B cell (primary cell): Measurements from ENCODE around the gene GOLGA6B. TPM values are rescaled to one million over a fixed set of nuclear protein-coding genes. Genes with fewer than 3 reads are reported as not detected.
"Not testable (repeated sequence)": the region's sequence is repeated elsewhere in the genome, so short reads cannot be mapped to it uniquely, and the experiment has no call there.

Experiments used
- ATAC-seq: fragments of 200-7000 bp; cut with Tn5 transposase; one replicate; pipeline ENCODE4 v1.10.0; 2021; ENCODE audit warnings: low read depth, mild to moderate bottlenecking, moderate number of reproducible peaks, moderate library complexity
- CTCF ChIA-PET: fragments of 350-600 bp; sonication (Branson Sonifier 250); formaldehyde crosslinking; loops from one replicate; lab custom pipeline; 2021; ENCODE audit warnings: antibody characterized with exemption, inconsistent platforms; lab: Charles Lee
- POLR2A ChIA-PET: fragments of 350-600 bp; sonication (Branson Sonifier 250); formaldehyde crosslinking; loops from one replicate; lab custom pipeline; 2021; ENCODE audit warnings: antibody characterized with exemption; lab: Charles Lee
- DNase-seq: peaks from one replicate; pipeline ENCODE4 v3.0.0; 2013
- H2AFZ ChIP-seq: 2 replicates; pipeline ENCODE4 v1.6.1; 2012; ENCODE audit warnings: mild to moderate bottlenecking, low read depth, low read length; ENCODE audit not compliant: insufficient read depth, poor library complexity, severe bottlenecking
- H3K27ac ChIP-seq, 2 donors: 1 replicate in 1 of 2; 2 replicates in 1 of 2; pipeline ENCODE4 v1.5.1; 2012 to 2013; ENCODE audit warnings: low read length in 2 of 2, mild to moderate bottlenecking in 2 of 2, moderate library complexity in 1 of 2
- H3K27me3 ChIP-seq, 4 experiments: fragments of 200-600 bp in 1 of 4; sonication (generic) in 1 of 4; replicated peaks in 1 of 4; 1 replicate in 2 of 4; 2 replicates in 2 of 4; pipeline versions ENCODE4 v1.6.1 to v1.7.0; 2013 to 2016; ENCODE audit warnings: low read length in 3 of 4, mild to moderate bottlenecking in 2 of 4, mixed read lengths in 1 of 4, moderate library complexity in 1 of 4; ENCODE audit not compliant: insufficient read depth in 4 of 4, control insufficient read depth in 3 of 4; ENCODE audit errors: control extremely low read depth in 1 of 4
- H3K36me3 ChIP-seq, 2 experiments: replicated peaks in 1 of 2; 1 replicate in 1 of 2; 2 replicates in 1 of 2; pipeline versions ENCODE4 v1.6.1 to v1.7.1; 2013; ENCODE audit warnings: low read length in 1 of 2; ENCODE audit not compliant: insufficient read depth in 2 of 2, control insufficient read depth in 1 of 2; ENCODE audit errors: control extremely low read depth in 1 of 2, extremely low read depth in 1 of 2
- H3K4me1 ChIP-seq, 2 donors: fragments of 200-600 bp in 1 of 2; sonication (generic) in 1 of 2; 1 replicate in 1 of 2; 2 replicates in 1 of 2; pipeline versions ENCODE4 v1.5.1 to v1.6.1; 2013 to 2017; ENCODE audit warnings: low read length in 2 of 2; ENCODE audit not compliant: control insufficient read depth in 2 of 2, insufficient read depth in 2 of 2
- H3K4me2 ChIP-seq: replicated peaks from 2 replicates; pipeline ENCODE3; 2012; ENCODE audit warnings: mild to moderate bottlenecking, low read depth, low read length; ENCODE audit not compliant: poor library complexity, severe bottlenecking
- H3K4me3 ChIP-seq, 5 experiments: fragments of 200-600 bp in 1 of 5; sonication (generic) in 1 of 5; 1 replicate in 3 of 5; 2 replicates in 2 of 5; pipeline versions ENCODE4 v1.5.1 to v1.7.0; 2011 to 2016; ENCODE audit warnings: low read length in 4 of 5, mild to moderate bottlenecking in 4 of 5, low read depth in 2 of 5, control low read depth in 1 of 5, moderate library complexity in 1 of 5; ENCODE audit not compliant: insufficient read depth in 1 of 5; ENCODE audit errors: control extremely low read depth in 1 of 5, extremely low read depth in 1 of 5
- H3K79me2 ChIP-seq: fragments of 200-600 bp; sonication (generic); one replicate; pipeline ENCODE4 v1.6.0; 2016; ENCODE audit warnings: low read length; ENCODE audit not compliant: control insufficient read depth, insufficient read depth
- H3K9ac ChIP-seq: fragments of 200-600 bp; sonication (generic); 2 replicates; pipeline ENCODE4 v1.6.1; 2017; ENCODE audit warnings: mild to moderate bottlenecking, low read length, moderate library complexity
- H3K9me3 ChIP-seq, 3 donors: one replicate each; pipeline versions ENCODE4 v1.6.1 to v1.7.1; 2013; ENCODE audit warnings: low read length in 2 of 3; ENCODE audit not compliant: control insufficient read depth in 2 of 3, insufficient read depth in 1 of 3; ENCODE audit errors: control extremely low read depth in 1 of 3
- H4K20me1 ChIP-seq: 2 replicates; pipeline ENCODE4 v1.6.0; 2012; ENCODE audit warnings: mild to moderate bottlenecking, low read length; ENCODE audit not compliant: insufficient read depth, control insufficient read depth, poor library complexity, severe bottlenecking
- H3K27ac Mint-ChIP-seq: one replicate; pipeline ENCODE4 v1.8.0; 2021; ENCODE audit warnings: mixed read lengths
- H3K27me3 Mint-ChIP-seq: one replicate; pipeline ENCODE4 v1.8.0; 2021; ENCODE audit warnings: mixed read lengths
- H3K4me1 Mint-ChIP-seq: one replicate; pipeline ENCODE4 v1.8.0; 2021; ENCODE audit warnings: mixed read lengths
- H3K4me3 Mint-ChIP-seq: one replicate; pipeline ENCODE4 v1.8.0; 2021; ENCODE audit warnings: mixed read lengths
- H3K9me3 Mint-ChIP-seq: one replicate; pipeline ENCODE4 v1.8.0; 2022; ENCODE audit warnings: mixed read lengths; ENCODE audit not compliant: insufficient read depth
- WGBS: methylation state at CpG from one replicate; pipeline ENCODE4 v1.1.5; 2013; ENCODE audit warnings: missing lambda C conversion rate; ENCODE audit not compliant: insufficient coverage; 5-methylcytosine and 5-hydroxymethylcytosine counted together
- intact Hi-C: fragments of 100-400 bp; cut with micrococcal nuclease; formaldehyde crosslinking; loops from one replicate; pipeline ENCODE4 v1.10.0; 2022
- polyA plus RNA-seq: library from polyadenylated mRNA; depleted of rRNA; stranded (reverse); fragments of >200 nt; gene quantifications from 2 replicates; pipeline ENCODE4 v1.2.3, GENCODE V29; 2012
- total RNA-seq, 2 donors: library from RNA; stranded (reverse); fragments of 120-200 nt in 1 of 2; gene quantifications; 1 replicate in 1 of 2; 2 replicates in 1 of 2; pipeline versions ENCODE4 v1.2.3 to v1.2.4, GENCODE V29; 2013 to 2022

GOLGA6B gene
- total and polyA plus RNA-seq, 2 donors (not counting 1 experiment from before 2014, with no cell fraction given): 0.06 TPM; not detected in 1

GRCh38 chr15:72661081-72661480 is 6.6 kb downstream of the GOLGA6B start:
- H3K4me3 ChIP-seq, DNase-seq, H3K36me3 ChIP-seq, H3K4me1 Mint-ChIP-seq, H3K9me3 ChIP-seq, H4K20me1 ChIP-seq, H3K4me1 ChIP-seq, H3K9me3 Mint-ChIP-seq, H2AFZ ChIP-seq, CTCF ChIA-PET, POLR2A ChIA-PET, H3K27me3 ChIP-seq, H3K27me3 Mint-ChIP-seq, H3K9ac ChIP-seq, H3K4me2 ChIP-seq, H3K27ac ChIP-seq, H3K79me2 ChIP-seq, ATAC-seq, H3K4me3 Mint-ChIP-seq, intact Hi-C loops, H3K27ac Mint-ChIP-seq: not testable (repeated sequence)
- WGBS: no CpG with 5 or more reads among the region's 10 CpGs

- H3K27ac Mint-ChIP-seq, H3K27me3 Mint-ChIP-seq, intact Hi-C loops, DNase-seq, H3K79me2 ChIP-seq, ATAC-seq, H3K4me3 ChIP-seq, CTCF ChIA-PET, POLR2A ChIA-PET, H3K9me3 ChIP-seq, H3K4me2 ChIP-seq, H3K27me3 ChIP-seq, H3K27ac ChIP-seq, H3K9ac ChIP-seq, H2AFZ ChIP-seq, H4K20me1 ChIP-seq, H3K36me3 ChIP-seq, H3K4me3 Mint-ChIP-seq, H3K4me1 ChIP-seq, H3K9me3 Mint-ChIP-seq, H3K4me1 Mint-ChIP-seq: not testable (repeated sequence)
- WGBS: no CpG with 5 or more reads among the region's 8 CpGs
These were observed 9.4 kb downstream of the GOLGA6B start for GRCh38 chr15:72663931-72664330.

- H3K4me3 ChIP-seq, H3K9me3 Mint-ChIP-seq, H3K9ac ChIP-seq, POLR2A ChIA-PET, intact Hi-C loops, DNase-seq, ATAC-seq, H4K20me1 ChIP-seq, H3K36me3 ChIP-seq, H3K27me3 ChIP-seq, H3K4me3 Mint-ChIP-seq, H3K27ac Mint-ChIP-seq, H3K4me1 ChIP-seq, H3K4me2 ChIP-seq, H2AFZ ChIP-seq, H3K27me3 Mint-ChIP-seq, H3K27ac ChIP-seq, CTCF ChIA-PET, H3K4me1 Mint-ChIP-seq, H3K79me2 ChIP-seq, H3K9me3 ChIP-seq: not testable (repeated sequence)
- WGBS: 100% methylated on average over 2 of the region's 11 CpGs
These were observed 11.2 kb downstream of the GOLGA6B start for GRCh38 chr15:72665706-72666105.

GRCh38 chr15:72669803-72670202 is 15.3 kb downstream of the GOLGA6B start:
- H3K9me3 Mint-ChIP-seq, H3K36me3 ChIP-seq, H3K4me3 ChIP-seq, H3K27ac Mint-ChIP-seq, intact Hi-C loops, H3K9me3 ChIP-seq, H3K4me1 Mint-ChIP-seq, H4K20me1 ChIP-seq, POLR2A ChIA-PET, CTCF ChIA-PET, H3K4me1 ChIP-seq, H2AFZ ChIP-seq, DNase-seq, H3K27ac ChIP-seq, ATAC-seq, H3K79me2 ChIP-seq, H3K4me2 ChIP-seq, H3K4me3 Mint-ChIP-seq, H3K27me3 ChIP-seq, H3K9ac ChIP-seq: not testable (repeated sequence)
- WGBS: no CpG with 5 or more reads among the region's 6 CpGs
- peaks cover 10% of the 10 kb centered on the region for H3K27me3 Mint-ChIP-seq
